GM23248 (cell line): Measurements from ENCODE around the gene RNFT2.

Source experiments
- EZH2 ChIP-seq: fragments of 200-600 bp; sonication (generic); IDR thresholded peaks from 2 replicates; pipeline ENCODE4 v1.6.1; 2018; ENCODE audit warnings: antibody characterized with exemption, mild to moderate bottlenecking; ENCODE audit not compliant: insufficient read depth, poor library complexity, severe bottlenecking
- EZH2phosphoT487 ChIP-seq: fragments of 200-600 bp; sonication (generic); IDR thresholded peaks from 2 replicates; pipeline ENCODE4 v1.6.1; 2018; ENCODE audit warnings: antibody characterized with exemption, moderate library complexity, mild to moderate bottlenecking, low read depth; ENCODE audit not compliant: insufficient read depth

- TF ChIP-seq EZH2 (no peak), EZH2phosphoT487 (no peak)
These were observed 147.4 kb downstream of the RNFT2 start for GRCh38 chr12:116885491-116885890.
